PFSK-1 (cell line): ENCODE data around the gene RPS24.

Experiments
- POLR2AphosphoS5 ChIP-seq: IDR thresholded peaks from 2 replicates; pipeline ENCODE4 v1.6.1; 2012; ENCODE audit warnings: low read depth, mild to moderate bottlenecking, control low read depth, low read length, moderate library complexity
- SIN3A ChIP-seq: IDR thresholded peaks from 2 replicates; pipeline ENCODE4 v1.6.1; 2012; ENCODE audit warnings: mild to moderate bottlenecking, low read length, moderate library complexity, borderline replicate concordance; ENCODE audit not compliant: insufficient read depth
- TF ChIP-seq, protein P1 (sequence below), 2 experiments: IDR thresholded peaks; 2 replicates each; pipeline versions ENCODE4 v1.6.1 to v1.8.0; 2011 to 2012; ENCODE audit warnings: low read depth in 2 of 2, low read length in 2 of 2, control low read depth in 1 of 2, inconsistent platforms in 1 of 2, mild to moderate bottlenecking in 1 of 2, moderate library complexity in 1 of 2; ENCODE audit not compliant: insufficient read depth in 1 of 2

DNA sequence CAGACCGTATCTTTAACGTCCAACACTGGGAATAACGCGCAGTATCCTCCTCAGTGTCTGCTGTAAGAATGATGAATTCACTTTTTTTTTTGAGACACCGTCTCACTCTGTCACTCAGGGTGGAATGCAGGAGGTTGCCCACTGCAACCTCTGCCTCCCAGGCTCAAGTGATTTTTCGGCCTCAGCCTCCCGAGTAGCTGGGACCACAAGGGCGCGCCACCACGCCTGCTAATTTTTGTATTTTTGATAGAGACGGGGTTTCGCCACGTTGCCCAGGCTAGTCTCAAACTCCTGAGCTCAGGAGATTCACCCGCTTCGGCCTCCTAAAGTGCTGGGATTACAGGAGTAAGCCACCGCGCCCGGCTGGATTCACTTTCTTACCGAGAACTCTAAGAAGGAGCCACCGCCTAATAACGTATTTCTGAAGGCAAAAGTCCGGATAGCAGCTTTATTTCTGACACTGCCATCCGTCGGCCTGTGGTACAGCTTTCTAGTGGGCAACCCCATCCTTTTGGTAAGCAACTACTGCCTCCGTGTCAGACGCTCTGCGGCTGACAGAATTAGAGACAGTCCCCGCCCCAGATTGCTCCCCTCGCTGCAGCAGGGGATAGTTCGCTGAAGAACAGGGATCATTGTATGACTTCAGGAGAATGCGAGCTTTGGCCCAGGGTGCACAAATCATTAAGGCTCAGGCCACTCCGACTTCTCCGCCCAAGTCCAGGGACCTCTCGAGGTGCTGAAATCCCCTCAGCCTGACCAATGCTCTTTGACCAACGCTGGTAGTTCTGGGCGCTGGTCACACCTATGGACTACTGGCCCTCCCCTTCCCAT is 5.0 kb upstream of the RPS24 start:
- TF ChIP-seq POLR2AphosphoS5 (no peak), SIN3A (no peak)
- TF ChIP-seq, protein P1, sequence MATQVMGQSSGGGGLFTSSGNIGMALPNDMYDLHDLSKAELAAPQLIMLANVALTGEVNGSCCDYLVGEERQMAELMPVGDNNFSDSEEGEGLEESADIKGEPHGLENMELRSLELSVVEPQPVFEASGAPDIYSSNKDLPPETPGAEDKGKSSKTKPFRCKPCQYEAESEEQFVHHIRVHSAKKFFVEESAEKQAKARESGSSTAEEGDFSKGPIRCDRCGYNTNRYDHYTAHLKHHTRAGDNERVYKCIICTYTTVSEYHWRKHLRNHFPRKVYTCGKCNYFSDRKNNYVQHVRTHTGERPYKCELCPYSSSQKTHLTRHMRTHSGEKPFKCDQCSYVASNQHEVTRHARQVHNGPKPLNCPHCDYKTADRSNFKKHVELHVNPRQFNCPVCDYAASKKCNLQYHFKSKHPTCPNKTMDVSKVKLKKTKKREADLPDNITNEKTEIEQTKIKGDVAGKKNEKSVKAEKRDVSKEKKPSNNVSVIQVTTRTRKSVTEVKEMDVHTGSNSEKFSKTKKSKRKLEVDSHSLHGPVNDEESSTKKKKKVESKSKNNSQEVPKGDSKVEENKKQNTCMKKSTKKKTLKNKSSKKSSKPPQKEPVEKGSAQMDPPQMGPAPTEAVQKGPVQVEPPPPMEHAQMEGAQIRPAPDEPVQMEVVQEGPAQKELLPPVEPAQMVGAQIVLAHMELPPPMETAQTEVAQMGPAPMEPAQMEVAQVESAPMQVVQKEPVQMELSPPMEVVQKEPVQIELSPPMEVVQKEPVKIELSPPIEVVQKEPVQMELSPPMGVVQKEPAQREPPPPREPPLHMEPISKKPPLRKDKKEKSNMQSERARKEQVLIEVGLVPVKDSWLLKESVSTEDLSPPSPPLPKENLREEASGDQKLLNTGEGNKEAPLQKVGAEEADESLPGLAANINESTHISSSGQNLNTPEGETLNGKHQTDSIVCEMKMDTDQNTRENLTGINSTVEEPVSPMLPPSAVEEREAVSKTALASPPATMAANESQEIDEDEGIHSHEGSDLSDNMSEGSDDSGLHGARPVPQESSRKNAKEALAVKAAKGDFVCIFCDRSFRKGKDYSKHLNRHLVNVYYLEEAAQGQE (IDR thresholded peaks at IDR 0.05; ENCODE audit: insufficient read depth in 1 of 2, low read depth in 2 of 2, low read length in 2 of 2) = no peak
